Measurements from ENCODE around the gene APBA3.
"Not testable (repeated sequence)": the region's sequence is repeated elsewhere in the genome, so short reads cannot be mapped to it uniquely, and the experiment has no call there.

The APBA3 gene

GRCh38 chr19:3767050-3767449 lies 5.6 kb upstream of the APBA3 start:
- no peak for ATAC-seq
- no peak for TF ChIP-seq ZNF8 (CRISPR knock-in tag; IDR thresholded peaks at IDR 0.05)
- TF ChIP-seq ZFP30 (CRISPR knock-in tag; IDR thresholded peaks at IDR 0.05): no peak
- no peak for TF ChIP-seq OSR1 (CRISPR knock-in tag; IDR thresholded peaks at IDR 0.05)
- no peak for TF ChIP-seq ZNF70 (CRISPR knock-in tag; IDR thresholded peaks at IDR 0.05)
- no peak for TF ChIP-seq ESRRG (CRISPR knock-in tag; IDR thresholded peaks at IDR 0.05)
- no peak for TF ChIP-seq TCF4 (CRISPR knock-in tag; IDR thresholded peaks at IDR 0.05; ENCODE audit: borderline replicate concordance)
- no peak for TF ChIP-seq TSHZ2 (CRISPR knock-in tag; IDR thresholded peaks at IDR 0.05)
- no peak for TF ChIP-seq ZFP3 (CRISPR knock-in tag; IDR thresholded peaks at IDR 0.05)
- no peak for TF ChIP-seq PPARA (CRISPR knock-in tag; IDR thresholded peaks at IDR 0.05; ENCODE audit: borderline replicate concordance)
- no peak for TF ChIP-seq SNAI2 (CRISPR knock-in tag; IDR thresholded peaks at IDR 0.05)
- no peak for TF ChIP-seq ARNTL (CRISPR knock-in tag; IDR thresholded peaks at IDR 0.05; ENCODE audit: borderline replicate concordance, low read depth)
- no peak for TF ChIP-seq GLIS3 (CRISPR knock-in tag; IDR thresholded peaks at IDR 0.05)
- TF ChIP-seq BACH2 (CRISPR knock-in tag; IDR thresholded peaks at IDR 0.05; ENCODE audit: borderline replicate concordance): no peak
- no peak for TF ChIP-seq CSDC2 (CRISPR knock-in tag; IDR thresholded peaks at IDR 0.05)
- no peak for TF ChIP-seq ISL1 (CRISPR knock-in tag; IDR thresholded peaks at IDR 0.05)

GRCh38 chr19:3766520-3766919 lies 5.0 kb upstream of the APBA3 start:
- TF ChIP-seq TSHZ2 (CRISPR knock-in tag; IDR thresholded peaks at IDR 0.05): no peak
- no peak for TF ChIP-seq BACH2 (CRISPR knock-in tag; IDR thresholded peaks at IDR 0.05; ENCODE audit: borderline replicate concordance)
- no peak for TF ChIP-seq CSRNP3 (CRISPR knock-in tag; IDR thresholded peaks at IDR 0.05)
- no peak for TF ChIP-seq ZNF565 (CRISPR knock-in tag; conservative IDR thresholded peaks at IDR 0.05; ENCODE audit: low read depth)
- no peak for TF ChIP-seq ZFP30 (CRISPR knock-in tag; IDR thresholded peaks at IDR 0.05)
- no peak for TF ChIP-seq PPARA (CRISPR knock-in tag; IDR thresholded peaks at IDR 0.05; ENCODE audit: borderline replicate concordance)
- no peak for TF ChIP-seq CSDC2 (CRISPR knock-in tag; IDR thresholded peaks at IDR 0.05)
- no peak for TF ChIP-seq SNAI2 (CRISPR knock-in tag; IDR thresholded peaks at IDR 0.05)
- no peak for TF ChIP-seq ISL1 (CRISPR knock-in tag; IDR thresholded peaks at IDR 0.05)
- no peak for TF ChIP-seq TOX (CRISPR knock-in tag; IDR thresholded peaks at IDR 0.05; ENCODE audit: borderline replicate concordance)
- ATAC-seq: no peak

GRCh38 chr19:3765757-3766156 lies 4.3 kb upstream of the APBA3 start:
- ATAC-seq: not testable (repeated sequence)

GRCh38 chr19:3765121-3765520 lies 3.6 kb upstream of the APBA3 start:
- no peak for TF ChIP-seq ZNF8 (CRISPR knock-in tag; IDR thresholded peaks at IDR 0.05)
- ATAC-seq: no peak

- ATAC-seq: peak; percentile 95
- TF ChIP-seq ZNF70 (CRISPR knock-in tag; IDR thresholded peaks at IDR 0.05) (no peak), ZFP3 (CRISPR knock-in tag; IDR thresholded peaks at IDR 0.05) (no peak), TSHZ2 (CRISPR knock-in tag; IDR thresholded peaks at IDR 0.05) (no peak), PPARA (CRISPR knock-in tag; IDR thresholded peaks at IDR 0.05; ENCODE audit: borderline replicate concordance) (no peak), ISL1 (CRISPR knock-in tag; IDR thresholded peaks at IDR 0.05) (no peak), CSDC2 (CRISPR knock-in tag; IDR thresholded peaks at IDR 0.05) (no peak), BACH2 (CRISPR knock-in tag; IDR thresholded peaks at IDR 0.05; ENCODE audit: borderline replicate concordance) (no peak), POU6F1 (CRISPR knock-in tag; IDR thresholded peaks at IDR 0.05; ENCODE audit: borderline replicate concordance, low read depth) (no peak)
These were observed 1.3 kb upstream of the APBA3 start, which contains the start of gene MRPL54 for GRCh38 chr19:3762501-3763459. TSS of gene MRPL54 (plus strand) at chr19:3762682. CDS start at chr19:3762701, 19 bp downstream.

All from SK-N-SH treated with all-trans-retinoic acid at 6 μM for 48 hours (cell line).